ENCODE measurements around the gene SPAG16.

DNA sequence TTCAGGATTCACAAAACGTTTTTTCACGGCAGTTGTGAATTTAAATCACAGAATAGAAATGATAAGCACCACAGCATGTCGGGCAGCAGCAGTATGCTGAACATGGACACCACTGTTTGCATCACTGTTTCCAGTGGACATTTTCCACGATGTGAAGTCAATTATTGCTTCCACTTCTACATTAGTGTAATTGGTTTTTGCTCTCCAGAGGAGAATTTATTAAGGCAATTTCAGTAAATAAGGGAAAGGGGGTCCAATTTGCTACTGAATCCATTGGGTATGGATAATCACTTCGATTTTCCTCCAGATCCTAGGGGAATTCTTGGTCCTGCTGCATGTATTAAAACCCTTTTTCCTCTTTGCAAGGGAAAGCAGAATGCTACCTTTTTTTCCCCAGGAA is 1096.4 kb downstream of the SPAG16 start:
- TF ChIP-seq EZH2 (IDR thresholded peaks at IDR 0.05; ENCODE audit: borderline replicate concordance, low read length) = no peak
- TF ChIP-seq, protein P1, sequence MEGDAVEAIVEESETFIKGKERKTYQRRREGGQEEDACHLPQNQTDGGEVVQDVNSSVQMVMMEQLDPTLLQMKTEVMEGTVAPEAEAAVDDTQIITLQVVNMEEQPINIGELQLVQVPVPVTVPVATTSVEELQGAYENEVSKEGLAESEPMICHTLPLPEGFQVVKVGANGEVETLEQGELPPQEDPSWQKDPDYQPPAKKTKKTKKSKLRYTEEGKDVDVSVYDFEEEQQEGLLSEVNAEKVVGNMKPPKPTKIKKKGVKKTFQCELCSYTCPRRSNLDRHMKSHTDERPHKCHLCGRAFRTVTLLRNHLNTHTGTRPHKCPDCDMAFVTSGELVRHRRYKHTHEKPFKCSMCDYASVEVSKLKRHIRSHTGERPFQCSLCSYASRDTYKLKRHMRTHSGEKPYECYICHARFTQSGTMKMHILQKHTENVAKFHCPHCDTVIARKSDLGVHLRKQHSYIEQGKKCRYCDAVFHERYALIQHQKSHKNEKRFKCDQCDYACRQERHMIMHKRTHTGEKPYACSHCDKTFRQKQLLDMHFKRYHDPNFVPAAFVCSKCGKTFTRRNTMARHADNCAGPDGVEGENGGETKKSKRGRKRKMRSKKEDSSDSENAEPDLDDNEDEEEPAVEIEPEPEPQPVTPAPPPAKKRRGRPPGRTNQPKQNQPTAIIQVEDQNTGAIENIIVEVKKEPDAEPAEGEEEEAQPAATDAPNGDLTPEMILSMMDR (IDR thresholded peaks at IDR 0.05; ENCODE audit: low read length) = no peak

Measured in OCI-LY1 (cell line).